ENCODE measurements around the gene NSG1.

NSG1 gene

GRCh38 chr4:4368809-4369580, 17.9 kb upstream of the NSG1 start:
- no peak for DNase-seq

- DNase-seq, result no peak
Measured at GRCh38 chr4:4374388-4375098, 12.4 kb upstream of the NSG1 start.

GRCh38 chr4:4376074-4376473, 10.8 kb upstream of the NSG1 start:
- DNase-seq, result no peak

GRCh38 chr4:4377191-4377590, 9.7 kb upstream of the NSG1 start:
- no peak for DNase-seq

GRCh38 chr4:4377732-4378460, 9.0 kb upstream of the NSG1 start:
- no peak for DNase-seq

- DNase-seq, result no peak
Measured at GRCh38 chr4:4379540-4380087, 7.3 kb upstream of the NSG1 start.

- DNase-seq, result no peak
Measured at GRCh38 chr4:4383085-4383484, 3.8 kb upstream of the NSG1 start.

GRCh38 chr4:4384837-4385236, 2.1 kb upstream of the NSG1 start:
- no peak for DNase-seq

- DNase-seq, result no peak
Measured at GRCh38 chr4:4385729-4386295, 1.1 kb upstream of the NSG1 start.

- peak in 29 of 56 donors; percentile 12 to 84 (median 39) for DNase-seq
Measured at GRCh38 chr4:4386296-4386735, 586 bp upstream of the NSG1 start.

GRCh38 chr4:4387531-4388310, 819 bp downstream of the NSG1 start:
- DNase-seq, result peak in 21 of 56 donors; percentile 5 to 62 (median 28)

- DNase-seq, result no peak
Measured at GRCh38 chr4:4388311-4388790, 1.4 kb downstream of the NSG1 start.

GRCh38 chr4:4388836-4389575, 2.1 kb downstream of the NSG1 start:
- no peak for DNase-seq

- no peak for DNase-seq
Measured at GRCh38 chr4:4390046-4390445, 3.1 kb downstream of the NSG1 start.

- DNase-seq, result no peak
Measured at GRCh38 chr4:4390515-4391240, 3.8 kb downstream of the NSG1 start.

GRCh38 chr4:4391866-4392265, 5.0 kb downstream of the NSG1 start:
- no peak for DNase-seq

- no peak for DNase-seq
Measured at GRCh38 chr4:4392501-4393183, 5.7 kb downstream of the NSG1 start.

GRCh38 chr4:4394644-4395043, 7.7 kb downstream of the NSG1 start:
- DNase-seq, result no peak
